Measurements from ENCODE around the gene KCNMB3.

The KCNMB3 gene

GRCh38 chr3:179196098-179196497, 54.8 kb downstream of the KCNMB3 start:
- DNase-seq (ENCODE audit: low spot score) = peak; percentile 4

DNA sequence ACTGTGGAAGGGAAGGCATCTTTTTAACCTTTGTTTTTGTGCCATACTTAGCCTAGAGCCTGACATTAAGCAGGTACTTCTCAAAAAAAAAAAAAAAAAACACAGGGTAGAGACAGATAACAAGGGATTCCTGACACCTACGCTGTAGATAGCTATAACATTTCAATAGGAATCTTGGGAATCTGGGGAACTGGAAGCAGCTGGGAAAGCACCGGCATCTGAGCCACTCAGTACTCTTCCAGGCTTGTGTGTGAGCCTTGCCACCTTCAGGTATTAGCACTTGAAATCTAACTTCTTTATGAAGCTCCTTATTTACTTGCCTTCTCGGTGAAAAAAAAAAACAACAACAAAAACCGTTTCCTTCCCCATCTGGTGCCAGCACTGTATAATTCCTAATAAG, 56.0 kb downstream of the KCNMB3 start:
- DNase-seq (ENCODE audit: low spot score) = no peak
